Measurements from ENCODE around the gene CLSTN1. TPM values are rescaled to one million over a fixed set of nuclear protein-coding genes. Genes with fewer than 3 reads are reported as not detected.

Gene CLSTN1
- 106 and 128 TPM in 2 replicates for total RNA-seq

DNA sequence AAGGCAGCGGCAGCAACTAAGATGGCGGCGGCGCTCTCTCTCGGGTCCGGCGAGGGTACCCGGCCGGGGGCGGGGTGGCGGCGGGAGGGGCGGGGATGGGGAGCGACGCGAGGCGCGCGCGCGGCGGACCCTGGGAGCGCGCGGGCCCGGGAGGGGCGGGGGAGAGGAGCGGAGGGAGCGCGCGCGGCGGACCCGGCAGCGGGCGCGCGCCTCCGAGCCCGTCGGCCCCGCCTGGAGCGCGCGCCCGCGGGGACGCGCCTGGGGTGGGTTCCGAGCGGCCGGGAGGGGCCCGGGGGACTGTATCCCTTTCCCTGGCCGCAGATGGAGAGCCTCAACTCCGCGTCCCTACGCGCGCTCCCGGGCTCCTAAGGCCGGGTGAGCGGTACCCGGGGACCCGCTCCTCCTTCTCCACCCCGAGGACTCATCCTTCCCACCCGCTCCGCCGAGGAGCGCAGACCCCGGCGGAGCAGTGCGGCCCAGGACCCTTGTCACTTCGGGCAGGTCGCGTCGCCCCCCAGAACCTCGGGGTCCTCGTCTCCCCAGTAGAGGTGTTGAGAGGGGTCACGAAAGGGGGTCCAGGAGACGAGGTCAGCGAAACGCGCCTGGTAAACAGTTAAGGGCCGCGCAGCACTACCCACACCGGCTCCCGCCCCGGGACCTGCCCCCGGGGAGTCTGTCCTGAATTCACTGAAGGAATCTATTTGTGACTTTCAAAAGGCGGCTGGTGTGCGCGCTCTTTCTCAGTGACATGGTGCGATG, at the start of gene CLSTN1:
TSS of gene CLSTN1 (minus strand) at position 23 of the 759 bp plus-strand sequence. CDS start 232 bp downstream, outside the sequence.

Other genes with a start within 250 kb of the CLSTN1 start
- gene TMEM201, start 235.1 kb downstream of the CLSTN1 start, total RNA-seq = 15.7 and 20.2 TPM in 2 replicates
- gene PIK3CD, start 172.2 kb downstream of the CLSTN1 start, total RNA-seq = 19.6 and 32.4 TPM in 2 replicates
- gene CTNNBIP1, start 86.3 kb upstream of the CLSTN1 start, total RNA-seq = 25.9 and 37.1 TPM in 2 replicates
- gene LZIC, start 119.4 kb upstream of the CLSTN1 start, total RNA-seq = 5.5 and 13.9 TPM in 2 replicates
- 3.7 and 6.6 TPM in 2 replicates for gene NMNAT1, start 119.5 kb upstream of the CLSTN1 start, total RNA-seq
- 1.6 and 5.4 TPM in 2 replicates for gene RBP7, start 173.3 kb upstream of the CLSTN1 start, total RNA-seq
- gene UBE4B, start 209.0 kb upstream of the CLSTN1 start, total RNA-seq = 30.6 and 35.7 TPM in 2 replicates

Data from mesangial cell (primary cell).